Ectodermal cell (in vitro differentiated cells): ENCODE results near the gene POMT2.

Experiments used
- H3K27ac ChIP-seq: 2 replicates; pipeline ENCODE4 v1.7.0; 2013; ENCODE audit warnings: mild to moderate bottlenecking, low read depth, low read length; ENCODE audit not compliant: insufficient read depth, poor library complexity, severe bottlenecking
- H3K27me3 ChIP-seq: 2 replicates; pipeline ENCODE4 v1.7.0; 2013; ENCODE audit warnings: mild to moderate bottlenecking, low read length; ENCODE audit not compliant: insufficient read depth, control insufficient read depth, poor library complexity, severe bottlenecking
- H3K36me3 ChIP-seq: one replicate; pipeline ENCODE4 v1.7.0; 2013; ENCODE audit warnings: low read length; ENCODE audit not compliant: control insufficient read depth, insufficient read depth
- H3K4me1 ChIP-seq: one replicate; pipeline ENCODE4 v1.7.0; 2013; ENCODE audit warnings: low read length; ENCODE audit not compliant: control insufficient read depth, insufficient read depth
- H3K4me3 ChIP-seq: 2 replicates; pipeline ENCODE4 v1.7.0; 2013; ENCODE audit warnings: low read depth, low read length, control low read depth; ENCODE audit not compliant: insufficient read depth
- H3K9me3 ChIP-seq: 2 replicates; pipeline ENCODE4 v1.7.0; 2013; ENCODE audit warnings: mild to moderate bottlenecking, low read length, moderate library complexity; ENCODE audit not compliant: control insufficient read depth
- WGBS, 2 experiments: methylation state at CpG; one replicate each; pipeline ENCODE4 v1.1.7; 2013; ENCODE audit warnings: missing lambda C conversion rate in 2 of 2; 5-methylcytosine and 5-hydroxymethylcytosine counted together

Gene POMT2

GRCh38 chr14:77316872-77317301 is 3.8 kb downstream of the POMT2 start:
- Histone ChIP-seq H3K4me3 (no peak overlapping the region), H3K36me3 (no peaks in the 10 kb centered on the region), H3K9me3 (no peaks in the 10 kb centered on the region), H3K27me3 (no peaks in the 10 kb centered on the region), H3K4me1 (peaks cover 36% of the 10 kb centered on the region), H3K27ac (no peak overlapping the region)
- 83% methylated on average over 5 of the region's 5 CpGs for WGBS, 2 experiments

DNA sequence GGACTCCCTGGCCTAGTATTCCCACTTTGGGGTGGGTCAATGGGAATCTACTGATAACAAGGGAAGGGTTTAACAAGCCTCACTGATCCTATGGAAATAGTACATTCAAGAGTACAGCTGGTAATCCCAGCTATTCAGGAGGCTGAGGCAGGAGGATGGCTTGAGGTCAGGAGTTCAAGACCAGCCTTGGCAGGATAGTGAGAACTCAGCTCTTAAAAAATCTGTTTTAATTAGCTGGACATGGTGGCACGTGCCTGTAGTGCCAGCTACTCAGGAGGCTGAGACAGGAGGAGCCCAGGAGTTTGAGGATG is 4.5 kb downstream of the POMT2 start:
- H3K4me3 ChIP-seq: no peak overlapping the region
- no peaks in the 10 kb centered on the region for H3K27me3 ChIP-seq
- WGBS, 2 experiments: 45 to 50% methylated on average over 1 of the region's 1 CpG
- H3K9me3 ChIP-seq: no peaks in the 10 kb centered on the region
- no peaks in the 10 kb centered on the region for H3K36me3 ChIP-seq
- no peak overlapping the region for H3K27ac ChIP-seq
- peaks cover 35% of the 10 kb centered on the region for H3K4me1 ChIP-seq

DNA sequence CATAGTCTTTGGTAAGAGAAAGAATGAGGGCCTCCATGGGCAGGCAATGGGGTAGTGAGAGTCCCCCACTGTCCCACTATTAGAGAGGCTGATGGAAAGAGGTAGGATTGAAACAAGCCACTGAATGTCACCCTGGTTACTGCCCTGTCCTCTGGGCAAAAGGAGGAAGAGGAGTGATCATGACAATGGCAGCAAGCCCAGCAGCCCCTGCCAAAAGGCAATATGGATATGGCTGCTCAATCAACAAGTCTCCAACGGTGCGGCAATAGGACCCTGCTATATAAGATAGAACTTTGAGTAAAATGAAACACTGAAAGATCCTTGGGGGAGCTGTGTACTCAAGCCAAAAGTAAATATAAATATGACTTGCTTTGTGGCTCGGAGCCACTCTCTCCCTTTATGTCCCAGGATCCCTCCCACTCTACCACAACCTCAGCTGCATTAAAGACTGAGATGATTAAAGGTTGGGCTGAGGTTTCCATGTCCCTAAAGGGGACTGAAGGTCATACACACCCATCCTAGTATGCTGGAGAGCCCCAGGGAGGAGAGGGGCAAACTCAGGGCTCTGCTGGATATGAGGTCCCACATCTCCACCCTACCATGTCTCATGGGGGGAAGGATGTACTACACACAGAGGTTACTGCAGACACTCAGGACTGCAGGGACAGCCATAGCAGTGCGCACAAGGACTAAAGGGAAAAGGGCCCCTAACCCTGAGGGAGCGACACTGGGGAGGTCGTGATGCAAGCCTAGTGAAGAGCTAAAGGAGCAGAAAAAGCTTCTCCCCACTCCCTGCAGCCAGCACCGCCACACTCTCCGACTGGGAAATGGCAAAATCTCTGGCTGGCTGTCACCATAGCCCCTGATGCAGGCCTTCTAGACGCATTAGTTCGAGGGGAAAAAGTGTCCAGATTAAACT is 5.9 kb downstream of the POMT2 start:
- Histone ChIP-seq H3K4me1 (peaks cover 34% of the 10 kb centered on the region), H3K27me3 (no peaks in the 10 kb centered on the region), H3K4me3 (no peak overlapping the region), H3K27ac (no peak overlapping the region), H3K36me3 (no peaks in the 10 kb centered on the region), H3K9me3 (no peaks in the 10 kb centered on the region)
- WGBS, 2 experiments: 83 to 86% methylated on average over 9 to 10 of the region's 10 CpGs

GRCh38 chr14:77314043-77314442 is 6.6 kb downstream of the POMT2 start:
- 9 to 19% methylated on average over 2 of the region's 2 CpGs for WGBS, 2 experiments
- no peaks in the 10 kb centered on the region for H3K9me3 ChIP-seq
- no peaks in the 10 kb centered on the region for H3K36me3 ChIP-seq
- H3K4me1 ChIP-seq: peaks cover 26% of the 10 kb centered on the region
- no peak overlapping the region for H3K4me3 ChIP-seq
- H3K27me3 ChIP-seq: no peaks in the 10 kb centered on the region
- H3K27ac ChIP-seq: no peak overlapping the region

DNA sequence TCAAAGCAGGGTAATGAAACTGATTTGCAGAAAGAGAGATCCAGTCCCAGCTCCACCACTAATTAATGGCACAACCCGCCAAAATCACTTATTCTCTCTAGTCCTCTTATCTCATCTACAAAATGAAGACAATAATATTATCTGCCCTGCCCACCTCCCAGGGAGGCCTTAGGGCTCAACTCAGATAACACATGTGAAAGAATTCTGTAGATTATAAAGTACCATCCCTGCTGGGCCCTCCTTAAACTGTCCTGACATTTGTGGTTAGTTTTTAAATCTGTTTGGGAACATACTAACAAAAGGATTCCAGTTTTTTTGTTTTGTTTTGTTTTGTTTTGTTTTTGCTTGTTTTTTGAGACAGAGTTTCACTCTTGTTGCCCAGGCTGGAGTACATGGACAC is 7.3 kb downstream of the POMT2 start:
- WGBS, 2 experiments: 80 to 92% methylated on average over 1 of the region's 1 CpG
- no peak overlapping the region for H3K4me3 ChIP-seq
- H3K4me1 ChIP-seq: peaks cover 23% of the 10 kb centered on the region
- H3K27me3 ChIP-seq: no peaks in the 10 kb centered on the region
- H3K27ac ChIP-seq: no peak overlapping the region
- no peaks in the 10 kb centered on the region for H3K9me3 ChIP-seq
- no peaks in the 10 kb centered on the region for H3K36me3 ChIP-seq

GRCh38 chr14:77311217-77311616 is 9.5 kb downstream of the POMT2 start:
- H3K27ac ChIP-seq: no peak overlapping the region
- no peaks in the 10 kb centered on the region for H3K27me3 ChIP-seq
- H3K36me3 ChIP-seq: no peaks in the 10 kb centered on the region
- no peaks in the 10 kb centered on the region for H3K9me3 ChIP-seq
- 94 to 95% methylated on average over 2 of the region's 2 CpGs for WGBS, 2 experiments
- peaks cover 37% of the 10 kb centered on the region for H3K4me1 ChIP-seq
- H3K4me3 ChIP-seq: no peak overlapping the region

- WGBS, 2 experiments: 95% methylated on average over 4 of the region's 4 CpGs
- H3K27me3 ChIP-seq: no peaks in the 10 kb centered on the region
- no peaks in the 10 kb centered on the region for H3K9me3 ChIP-seq
- H3K27ac ChIP-seq: no peak overlapping the region
- no peak overlapping the region for H3K4me3 ChIP-seq
- H3K36me3 ChIP-seq: no peaks in the 10 kb centered on the region
- H3K4me1 ChIP-seq: peaks cover 40% of the 10 kb centered on the region
Measured at GRCh38 chr14:77310026-77310425, 10.7 kb downstream of the POMT2 start.

- no peaks in the 10 kb centered on the region for H3K27me3 ChIP-seq
- H3K27ac ChIP-seq: no peak overlapping the region
- H3K9me3 ChIP-seq: no peaks in the 10 kb centered on the region
- no peak overlapping the region for H3K4me3 ChIP-seq
- peaks cover 31% of the 10 kb centered on the region for H3K4me1 ChIP-seq
- no peaks in the 10 kb centered on the region for H3K36me3 ChIP-seq
- WGBS, 2 experiments: 95 to 97% methylated on average over 4 of the region's 4 CpGs
Measured at GRCh38 chr14:77309131-77309530, 11.6 kb downstream of the POMT2 start.

DNA sequence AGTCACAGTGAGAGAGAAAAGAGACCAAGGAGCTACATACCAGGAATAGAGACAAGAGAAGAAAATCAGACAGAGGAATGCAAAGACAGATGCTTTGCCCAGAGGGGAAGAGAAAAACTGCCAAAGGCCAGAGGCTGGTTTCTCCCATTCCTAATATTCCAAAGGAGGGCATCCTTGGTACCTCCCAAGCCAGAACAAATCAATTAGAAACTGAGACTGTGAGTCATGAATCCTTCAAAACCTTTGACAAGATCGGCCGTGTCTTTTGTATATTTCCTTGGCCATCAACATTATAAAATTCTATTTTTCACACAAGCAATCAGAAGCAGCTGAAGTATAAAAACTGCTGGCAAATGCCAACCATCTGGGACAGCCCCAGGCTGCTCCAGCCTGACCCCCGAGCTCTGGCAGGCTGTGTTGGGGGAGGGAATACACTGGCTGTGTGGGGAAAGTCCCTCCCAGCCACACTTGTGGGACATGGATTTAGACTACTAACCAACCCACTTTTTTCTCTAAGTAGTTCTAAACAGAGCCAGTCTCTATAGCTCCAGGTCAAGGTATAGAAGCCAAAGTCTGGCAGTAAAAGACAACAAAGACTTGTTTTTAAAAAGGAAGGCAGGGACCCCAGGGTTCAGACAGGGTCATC is 13.7 kb downstream of the POMT2 start:
- Histone ChIP-seq H3K36me3 (no peaks in the 10 kb centered on the region), H3K4me1 (peaks cover 24% of the 10 kb centered on the region), H3K27ac (peak overlapping the region; percentile 96), H3K27me3 (no peaks in the 10 kb centered on the region), H3K4me3 (no peak overlapping the region), H3K9me3 (no peaks in the 10 kb centered on the region)
- WGBS, 2 experiments: 59 to 66% methylated on average over 3 of the region's 3 CpGs

GRCh38 chr14:77306416-77306815 is 14.3 kb downstream of the POMT2 start:
- H3K36me3 ChIP-seq: no peaks in the 10 kb centered on the region
- H3K27me3 ChIP-seq: no peaks in the 10 kb centered on the region
- peak overlapping the region; percentile 96 for H3K27ac ChIP-seq
- WGBS, 2 experiments: 48 to 59% methylated on average over 3 of the region's 3 CpGs
- H3K4me3 ChIP-seq: no peak overlapping the region
- peaks cover 24% of the 10 kb centered on the region for H3K4me1 ChIP-seq
- H3K9me3 ChIP-seq: no peaks in the 10 kb centered on the region
